ENCODE data around the gene NEK10. TPM values are rescaled to one million over a fixed set of nuclear protein-coding genes. Genes with fewer than 3 reads are reported as not detected.

Gene NEK10
- polyA plus RNA-seq, 1 experiment = 2.5 TPM

DNA sequence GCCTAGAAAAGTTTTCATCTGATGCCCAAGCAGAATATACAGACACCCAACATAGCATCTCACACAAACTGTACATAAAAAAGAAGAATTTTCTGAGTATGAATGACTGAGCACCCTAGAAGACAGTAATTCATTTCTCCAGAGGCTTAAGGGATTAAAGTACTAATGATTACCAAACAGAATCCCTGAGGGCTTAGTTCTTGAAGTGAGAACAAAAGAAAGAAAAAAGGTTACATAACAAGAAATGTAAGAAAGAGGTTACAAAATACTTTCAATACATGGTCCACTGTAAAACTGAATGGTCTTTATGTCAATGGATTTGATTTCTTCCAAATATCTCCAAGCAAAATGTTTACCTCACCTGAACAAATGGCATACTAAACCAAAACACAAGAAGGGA, 9.1 kb upstream of the NEK10 start:
- DNase-seq (ENCODE audit: low read depth) = no peak
- H3K4me3 ChIP-seq (ENCODE audit: low read depth, low read length) = no peak overlapping the region
- peaks cover 4% of the 10 kb centered on the region for H3K36me3 ChIP-seq (ENCODE audit: control insufficient read depth, insufficient read depth, low read length)
- TF ChIP-seq, protein P1, sequence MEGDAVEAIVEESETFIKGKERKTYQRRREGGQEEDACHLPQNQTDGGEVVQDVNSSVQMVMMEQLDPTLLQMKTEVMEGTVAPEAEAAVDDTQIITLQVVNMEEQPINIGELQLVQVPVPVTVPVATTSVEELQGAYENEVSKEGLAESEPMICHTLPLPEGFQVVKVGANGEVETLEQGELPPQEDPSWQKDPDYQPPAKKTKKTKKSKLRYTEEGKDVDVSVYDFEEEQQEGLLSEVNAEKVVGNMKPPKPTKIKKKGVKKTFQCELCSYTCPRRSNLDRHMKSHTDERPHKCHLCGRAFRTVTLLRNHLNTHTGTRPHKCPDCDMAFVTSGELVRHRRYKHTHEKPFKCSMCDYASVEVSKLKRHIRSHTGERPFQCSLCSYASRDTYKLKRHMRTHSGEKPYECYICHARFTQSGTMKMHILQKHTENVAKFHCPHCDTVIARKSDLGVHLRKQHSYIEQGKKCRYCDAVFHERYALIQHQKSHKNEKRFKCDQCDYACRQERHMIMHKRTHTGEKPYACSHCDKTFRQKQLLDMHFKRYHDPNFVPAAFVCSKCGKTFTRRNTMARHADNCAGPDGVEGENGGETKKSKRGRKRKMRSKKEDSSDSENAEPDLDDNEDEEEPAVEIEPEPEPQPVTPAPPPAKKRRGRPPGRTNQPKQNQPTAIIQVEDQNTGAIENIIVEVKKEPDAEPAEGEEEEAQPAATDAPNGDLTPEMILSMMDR (IDR thresholded peaks at IDR 0.05; ENCODE audit: insufficient read depth, low read depth, low read length) = no peak
- no peaks in the 10 kb centered on the region for H3K27me3 ChIP-seq (ENCODE audit: control insufficient read depth, insufficient read depth, low read length)
- CTCF ChIA-PET = no interaction called here
- POLR2A ChIA-PET = no interaction called here

DNA sequence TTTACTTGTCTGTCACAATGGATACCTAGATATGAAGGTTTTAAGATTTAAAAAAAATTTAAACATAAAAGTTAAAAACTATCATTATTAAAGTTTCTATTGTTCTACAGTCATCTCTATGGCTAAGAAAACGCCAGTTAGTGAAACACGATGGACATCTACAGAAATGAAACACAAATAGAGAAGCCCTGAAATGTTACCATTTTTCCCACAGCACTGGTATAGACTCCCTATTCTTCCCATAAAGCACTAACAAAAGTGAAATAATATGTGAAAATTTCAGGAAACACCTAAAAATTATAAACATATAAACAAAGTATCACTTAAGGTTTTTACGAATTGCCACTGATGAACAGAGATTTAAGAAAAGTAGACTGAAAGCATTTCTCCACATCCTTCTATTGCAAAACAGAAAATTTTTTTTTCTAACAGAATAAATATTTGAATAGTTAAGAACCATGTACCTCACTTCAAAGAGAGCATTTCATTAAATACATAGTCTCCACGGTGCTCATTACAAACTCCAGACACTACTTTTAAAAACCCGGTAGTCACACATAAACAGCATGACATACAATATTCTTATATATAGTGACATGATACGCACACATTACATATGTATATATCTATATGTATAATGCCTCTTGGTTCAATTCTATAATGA, 7.1 kb upstream of the NEK10 start:
- ChIA-PET POLR2A (no interaction called here), CTCF (no interaction called here)
- Histone ChIP-seq H3K36me3 (ENCODE audit: control insufficient read depth, insufficient read depth, low read length) (peaks cover 3% of the 10 kb centered on the region), H3K4me3 (ENCODE audit: low read depth, low read length) (no peak overlapping the region), H3K27me3 (ENCODE audit: control insufficient read depth, insufficient read depth, low read length) (no peaks in the 10 kb centered on the region)
- no peak for DNase-seq (ENCODE audit: low read depth)
- TF ChIP-seq, protein P1 (IDR thresholded peaks at IDR 0.05; ENCODE audit: insufficient read depth, low read depth, low read length) = no peak

DNA sequence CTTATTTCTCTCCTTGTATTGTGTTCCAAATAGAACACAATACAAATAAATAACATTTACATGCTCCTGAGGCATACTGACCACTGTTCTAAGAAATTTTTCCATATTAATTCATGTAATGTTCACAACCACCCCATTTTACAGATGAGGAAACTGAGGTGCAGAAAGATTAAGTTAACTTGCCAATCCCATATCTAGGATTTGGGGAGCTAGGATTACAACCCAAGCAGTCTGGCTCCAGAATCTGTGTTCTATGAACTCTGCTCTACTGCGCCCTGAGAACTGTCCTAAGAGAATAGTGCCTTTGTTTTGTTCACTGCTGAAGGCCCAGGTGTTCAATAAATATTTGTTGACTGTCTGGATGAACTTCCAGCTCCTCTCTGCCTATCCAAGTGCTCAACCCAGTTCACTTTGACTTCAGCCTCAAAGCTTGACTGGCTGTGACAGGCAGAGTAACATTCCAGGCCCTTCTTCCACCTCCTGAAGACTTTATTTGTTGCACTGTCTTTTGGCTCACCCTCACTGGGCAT, 3.1 kb downstream of the NEK10 start:
- POLR2A ChIA-PET = no interaction called here
- CTCF ChIA-PET = interaction anchor here (0.8 kb wide), 1 partner anchor 11 kb away, joined by 4 read pairs; no protein-coding TSS in a partner anchor
- DNase-seq (ENCODE audit: low read depth) = no peak
- TF ChIP-seq, protein P1 (IDR thresholded peaks at IDR 0.05; ENCODE audit: insufficient read depth, low read depth, low read length) = no peak
- Histone ChIP-seq H3K27me3 (ENCODE audit: control insufficient read depth, insufficient read depth, low read length) (no peaks in the 10 kb centered on the region), H3K36me3 (ENCODE audit: control insufficient read depth, insufficient read depth, low read length) (no peaks in the 10 kb centered on the region), H3K4me3 (ENCODE audit: low read depth, low read length) (no peak overlapping the region)

DNA sequence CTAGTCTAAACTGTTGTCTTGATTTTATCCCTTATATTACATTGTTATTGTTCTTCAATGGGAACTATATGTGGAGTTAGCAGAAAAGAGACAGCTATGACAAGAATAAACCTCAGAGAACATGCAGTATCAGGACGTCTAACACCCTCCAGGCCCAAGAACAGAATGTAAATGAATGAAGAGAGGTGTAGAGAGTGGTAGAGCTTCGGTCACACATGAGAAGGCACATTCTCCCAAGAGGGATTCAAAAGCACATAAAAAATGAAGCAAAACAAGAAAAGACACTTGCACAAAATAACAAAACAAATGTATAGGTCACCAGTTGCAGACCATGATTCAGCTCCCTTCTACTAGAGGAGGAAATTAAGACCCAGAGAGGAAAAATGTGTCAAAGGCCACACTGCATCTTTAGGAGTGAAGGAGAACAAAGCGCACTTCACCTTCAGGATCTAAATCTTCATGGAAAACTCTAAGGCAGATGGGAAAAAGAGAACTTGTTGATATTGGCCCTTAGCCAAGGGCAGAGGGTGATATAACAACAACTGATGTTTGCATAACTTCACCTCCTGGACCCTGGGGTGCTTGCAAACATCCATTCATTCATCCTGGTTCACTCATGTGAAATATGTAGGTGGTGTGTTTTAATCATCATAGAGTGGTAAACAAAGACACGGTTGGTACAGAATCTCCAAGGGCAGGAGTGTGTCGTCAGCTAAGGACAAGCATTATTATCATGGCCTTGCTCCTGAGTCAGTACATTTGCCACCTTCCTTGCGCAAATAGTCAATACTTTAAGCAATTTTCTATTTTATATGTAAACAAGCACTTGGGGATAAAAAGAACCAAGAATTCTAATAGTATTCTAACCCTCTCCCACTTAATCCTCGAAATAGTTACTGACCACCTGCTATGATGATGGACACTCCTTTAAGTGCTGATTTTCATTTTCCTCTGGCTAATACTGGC, 8.8 kb downstream of the NEK10 start:
- CTCF ChIA-PET = interaction anchor here (1.3 kb wide), 1 partner anchor 14 kb away, joined by 3 read pairs; no protein-coding TSS in a partner anchor
- TF ChIP-seq, protein P1 (IDR thresholded peaks at IDR 0.05; ENCODE audit: insufficient read depth, low read depth, low read length) = no peak
- Histone ChIP-seq H3K27me3 (ENCODE audit: control insufficient read depth, insufficient read depth, low read length) (no peaks in the 10 kb centered on the region), H3K36me3 (ENCODE audit: control insufficient read depth, insufficient read depth, low read length) (no peaks in the 10 kb centered on the region), H3K4me3 (ENCODE audit: low read depth, low read length) (no peak overlapping the region)
- POLR2A ChIA-PET = interaction anchor here (0.7 kb wide), 1 partner anchor 33 kb away, joined by 3 read pairs; no protein-coding TSS in a partner anchor
- DNase-seq (ENCODE audit: low read depth) = no peak

DNA sequence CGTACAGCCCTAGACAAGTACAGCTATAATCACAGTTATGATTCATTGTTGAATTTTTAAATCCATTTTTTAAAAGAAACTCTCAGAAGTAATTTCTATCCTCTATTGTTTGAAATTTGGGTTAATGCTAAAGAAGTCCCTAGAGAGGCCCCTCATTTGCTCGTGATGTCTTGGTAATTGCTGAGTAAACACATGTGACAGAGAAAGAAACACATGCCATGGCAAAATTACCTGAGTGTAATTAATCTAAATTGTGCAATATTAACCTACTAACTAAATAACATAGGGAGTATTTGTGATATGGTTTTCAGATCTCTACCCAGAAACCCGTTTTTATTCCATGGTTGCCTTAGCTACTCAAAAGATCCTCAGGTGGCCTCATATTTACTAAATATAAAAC, 10.8 kb downstream of the NEK10 start:
- ChIA-PET CTCF (interaction anchor here (0.6 to 1.8 kb wide), 6 partner anchors 9 to 322 kb away, joined by 3 to 7 read pairs (median 3); partner anchors contain the start of gene NEK10), POLR2A (no interaction called here)
- Histone ChIP-seq H3K27me3 (ENCODE audit: control insufficient read depth, insufficient read depth, low read length) (no peaks in the 10 kb centered on the region), H3K4me3 (ENCODE audit: low read depth, low read length) (no peak overlapping the region), H3K36me3 (ENCODE audit: control insufficient read depth, insufficient read depth, low read length) (no peaks in the 10 kb centered on the region)
- TF ChIP-seq, protein P1 (IDR thresholded peaks at IDR 0.05; ENCODE audit: insufficient read depth, low read depth, low read length) = no peak
- no peak for DNase-seq (ENCODE audit: low read depth)
